K562 (cell line): ENCODE data around the gene ELMO1. TPM values are rescaled to one million over a fixed set of nuclear protein-coding genes. Genes with fewer than 3 reads are reported as not detected.

Source experiments
- ATAC-seq: fragments of 200-7000 bp; cut with Tn5 transposase; 3 replicates; pipeline ENCODE4 v1.9.1; 2020; ENCODE audit warnings: moderate library complexity
- BruUV-seq: library from RNA; stranded (reverse); fragments of 400-500 nt; replicated peaks from 2 replicates; lab custom pipeline; 2021; lab: Mats Ljungman, UMichigan
- CTCF ChIA-PET: fragments of 300-600 bp; formaldehyde crosslinking; extraction: SDS; loops from one replicate; lab custom pipeline; 2021; ENCODE audit warnings: low intra/inter-chr PET ratio; lab: Yijun Ruan, JAX
- POLR2A ChIA-PET: fragments of 300-600, 350-650 bp; sonication (Branson Sonifier 250); formaldehyde crosslinking; extraction: SDS; loops from one replicate; lab custom pipeline; 2021; ENCODE audit warnings: antibody characterized with exemption, inconsistent platforms; lab: Yijun Ruan, JAX
- DNase-seq, 4 experiments: peaks; one replicate each; pipeline versions ENCODE4 v3.0.0 to v3.0.0-alpha.2; 2011 to 2018; ENCODE audit warnings: low spot score in 3 of 4, mixed read lengths in 3 of 4; ENCODE audit errors: extremely low read depth in 1 of 4
- FAIRE-seq: peaks from 2 replicates; lab custom pipeline; 2011; peaks lifted over from hg19 to GRCh38; lab: Jason Lieb, UNC
- H2AFZ ChIP-seq: 2 replicates; pipeline ENCODE4 v1.6.0; 2011; ENCODE audit warnings: low read depth, low read length, control low read depth, inconsistent platforms
- H3K27ac ChIP-seq: fragments of 200-600 bp; 3 replicates; pipeline ENCODE4 v1.8.0; 2011; ENCODE audit warnings: low read depth, mild to moderate bottlenecking, control low read depth, inconsistent platforms, low read length, moderate library complexity, mixed read lengths; ENCODE audit errors: extremely low read depth
- H3K27me3 ChIP-seq, 2 experiments: fragments of 300-600 bp in 1 of 2; 2 replicates in 1 of 2; 3 replicates in 1 of 2; pipeline versions ENCODE4 v1.6.0 to v1.8.0; 2011; ENCODE audit warnings: inconsistent platforms in 2 of 2, low read length in 2 of 2, mild to moderate bottlenecking in 1 of 2, mixed read lengths in 1 of 2, moderate library complexity in 1 of 2; ENCODE audit not compliant: control insufficient read depth in 2 of 2, insufficient read depth in 2 of 2
- H3K36me3 ChIP-seq: fragments of 300-600 bp; 3 replicates; pipeline ENCODE4 v1.8.0; 2011; ENCODE audit warnings: mild to moderate bottlenecking, low read length, inconsistent platforms; ENCODE audit not compliant: control insufficient read depth, insufficient read depth
- H3K4me1 ChIP-seq, 2 experiments: fragments of 200-600 bp in 1 of 2; replicated peaks in 1 of 2; 2 replicates in 1 of 2; 3 replicates in 1 of 2; pipeline versions ENCODE4 v1.5.1 to v1.8.0; 2011; ENCODE audit warnings: inconsistent platforms in 2 of 2, low read length in 2 of 2, mild to moderate bottlenecking in 1 of 2, mixed read lengths in 1 of 2, moderate library complexity in 1 of 2; ENCODE audit not compliant: control insufficient read depth in 2 of 2, insufficient read depth in 2 of 2
- H3K4me2 ChIP-seq: 2 replicates; pipeline ENCODE4 v1.6.1; 2011; ENCODE audit warnings: low read length, control low read depth, inconsistent platforms, mixed read lengths; ENCODE audit not compliant: insufficient read depth
- H3K4me3 ChIP-seq: fragments of 200-600 bp; sonication (generic), shearing (Covaris generic); 2 replicates; pipeline ENCODE4 v1.5.1; 2016; ENCODE audit warnings: control low read depth, inconsistent platforms
- H3K79me2 ChIP-seq: fragments of 200-600 bp; 3 replicates; pipeline ENCODE4 v1.8.0; 2011; ENCODE audit warnings: low read length, inconsistent platforms; ENCODE audit not compliant: control insufficient read depth, insufficient read depth
- H3K9ac ChIP-seq, 2 experiments: 2 replicates each; pipeline versions ENCODE4 v1.6.0 to v1.6.1; 2011; ENCODE audit warnings: low read depth in 2 of 2, low read length in 2 of 2, control low read depth in 1 of 2, inconsistent platforms in 1 of 2, mild to moderate bottlenecking in 1 of 2, mixed read lengths in 1 of 2; ENCODE audit not compliant: insufficient read depth in 1 of 2
- H3K9me1 ChIP-seq: one replicate; pipeline ENCODE4 v1.6.0; 2011; ENCODE audit warnings: inconsistent platforms, mild to moderate bottlenecking, low read length, moderate library complexity; ENCODE audit not compliant: control insufficient read depth, insufficient read depth
- H3K9me3 ChIP-seq: replicated peaks from 2 replicates; pipeline ENCODE4 v1.5.1; 2011; ENCODE audit warnings: low read depth, low read length, inconsistent platforms; ENCODE audit not compliant: control insufficient read depth, insufficient read depth
- H4K20me1 ChIP-seq: replicated peaks from 2 replicates; pipeline ENCODE4 v1.6.1; 2011; ENCODE audit warnings: low read length, inconsistent platforms, mixed read lengths; ENCODE audit not compliant: control insufficient read depth, insufficient read depth
- CEBPG ChIP-seq, 3 experiments: fragments of 200-800 bp in 1 of 3; sonication (Bioruptor generic) in 1 of 3; sonication (generic) in 1 of 3; formaldehyde crosslinking in 1 of 3; IDR thresholded peaks in 2 of 3; conservative IDR thresholded peaks in 1 of 3; 2 replicates each; pipeline versions ENCODE4 v1.6.1 to v1.8.0; 2016 to 2022; ENCODE audit warnings: missing compliant biosample characterization in 2 of 3, missing genetic modification characterization in 2 of 3, mild to moderate bottlenecking in 1 of 3, missing genetic modification reagents in 1 of 3
- CTCF ChIP-seq, 3 experiments: IDR thresholded peaks in 2 of 3; conservative IDR thresholded peaks in 1 of 3; 2 replicates each; pipeline ENCODE4 v1.5.1; 2011 to 2012; ENCODE audit warnings: low read length in 3 of 3, mild to moderate bottlenecking in 3 of 3, control low read depth in 2 of 3, improper control_type of control experiment in 1 of 3, inconsistent platforms in 1 of 3, low read depth in 1 of 3, mixed read lengths in 1 of 3, moderate library complexity in 1 of 3; ENCODE audit not compliant: insufficient read depth in 2 of 3
- CUX1 ChIP-seq: fragments of 200-800 bp; sonication (Bioruptor generic); IDR thresholded peaks from 2 replicates; pipeline ENCODE4 v1.6.1; 2016; ENCODE audit warnings: missing genetic modification characterization, missing compliant biosample characterization
- HDGF ChIP-seq: fragments of 450-650 bp; IDR thresholded peaks from 2 replicates; pipeline ENCODE4 v1.6.1; 2016
- TEAD4 ChIP-seq, 2 experiments: sonication (generic) in 1 of 2; formaldehyde crosslinking in 1 of 2; IDR thresholded peaks; 2 replicates each; pipeline versions ENCODE4 v1.6.1 to v1.8.0; 2012 to 2022; ENCODE audit warnings: borderline replicate concordance in 1 of 2, inconsistent platforms in 1 of 2, low read length in 1 of 2, mild to moderate bottlenecking in 1 of 2, missing genetic modification reagents in 1 of 2
- TRIM25 ChIP-seq: fragments of 450-650 bp; IDR thresholded peaks from 2 replicates; pipeline ENCODE4 v1.7.0; 2016; ENCODE audit warnings: borderline replicate concordance
- YBX1 ChIP-seq: fragments of 450-650 bp; IDR thresholded peaks from 2 replicates; pipeline ENCODE4 v1.7.1; 2016; ENCODE audit warnings: mild to moderate bottlenecking
- ZNF217 ChIP-seq: sonication (generic); formaldehyde crosslinking; IDR thresholded peaks from 2 replicates; pipeline ENCODE4 v1.8.0; 2022; ENCODE audit warnings: mild to moderate bottlenecking, missing genetic modification reagents
- ZNF277 ChIP-seq: fragments of 250-450 bp; sonication (Bioruptor Pico); IDR thresholded peaks from 2 replicates; pipeline ENCODE4 v1.8.0; 2022; ENCODE audit warnings: inconsistent platforms, mild to moderate bottlenecking, moderate library complexity, borderline replicate concordance
- WGBS: fragments of 100-300 bp; shearing (Covaris generic); methylation state at CpG from one replicate; pipeline ENCODE4 v1.1.6; 2016; ENCODE audit warnings: low coverage, mixed read lengths; ENCODE audit not compliant: insufficient coverage; ENCODE audit errors: missing lambda C conversion rate; 5-methylcytosine and 5-hydroxymethylcytosine counted together
- in situ Hi-C: fragments of 300-500 bp; cut with MboI; formaldehyde crosslinking; loops from 4 replicates; pipeline ENCODE4 v1.15.0; 2018; ENCODE audit warnings: inconsistent platforms, mixed read lengths
- intact Hi-C: fragments of 100-400 bp; cut with micrococcal nuclease; formaldehyde crosslinking; loops from 2 replicates; pipeline ENCODE4 v1.14.2; 2022
- polyA plus RNA-seq, 8 experiments: library from polyadenylated mRNA; depleted of rRNA in 4 of 8; stranded (reverse) in 5 of 8; unstranded in 3 of 8; fragments of >200 nt; fragmentation: Nextera tagmentation in 2 of 8; fragmentation: Illumina TruSeq in 1 of 8; extraction: Ambion mirVana in 2 of 8; extraction: Trizol in 1 of 8; gene quantifications; 2 replicates each; pipeline versions ENCODE4 v1.2.1 to v1.2.3, GENCODE V29; 2011 to 2014; ENCODE audit warnings: inconsistent platforms in 1 of 8, missing spikeins in 1 of 8
- total RNA-seq, 7 experiments: library from RNA; depleted of rRNA in 6 of 7; stranded (reverse); fragments of >200 nt in 6 of 7; fragmentation: Illumina TruSeq in 2 of 7; extraction: Trizol in 2 of 7; gene quantifications; 2 replicates each; pipeline versions ENCODE4 v1.2.1 to v1.2.3, GENCODE V29; 2011 to 2021; ENCODE audit warnings: low replicate concordance in 1 of 7

The ELMO1 gene
- total and polyA plus RNA-seq, 9 of the 15 experiments (the other 6 are each of a cell fraction or from before 2014, with no cell fraction given), result 0.36 to 7.2 (median 3.6) TPM

- Histone ChIP-seq H3K79me2 (no peaks in the 10 kb centered on the region), H3K9ac (no peak overlapping the region), H3K27ac (no peak overlapping the region), H3K27me3 (no peaks in the 10 kb centered on the region), H3K4me1 (peaks cover 0 to 5% of the 10 kb centered on the region in 2 experiments; a peak in 1 of 5 replicates), H3K4me2 (no peak overlapping the region), H3K4me3 (no peak overlapping the region), H3K9me3 (no peaks in the 10 kb centered on the region), H2AFZ (no peak overlapping the region), H4K20me1 (no peaks in the 10 kb centered on the region), H3K36me3 (no peaks in the 10 kb centered on the region), H3K9me1 (no peaks in the 10 kb centered on the region)
- BruUV-seq, result no TSS peak
- intact Hi-C loops (loop anchor here (1.0 kb wide), 1 partner anchor 211 kb away; no protein-coding TSS in a partner anchor), in situ Hi-C loops (no loop called here)
- ChIA-PET POLR2A (interaction anchor here (1.2 kb wide), 1 partner anchor 11 kb away, joined by 4 read pairs; no protein-coding TSS in a partner anchor), CTCF (interaction anchor here (0.7 kb wide), 1 partner anchor 303 kb away, joined by 3 read pairs; no protein-coding TSS in a partner anchor)
- 0 out of 3 replicates have a peak, but pooled peaks have one; percentile 38 for ATAC-seq
- peak; percentile 11 to 28 (median 26) for DNase-seq
- peak; percentile 40 for FAIRE-seq
- WGBS, result 4% methylated on average over 4 of the region's 4 CpGs
- no peak for TF ChIP-seq TEAD4 (IDR thresholded peaks at IDR 0.05; ENCODE audit: low read length)
- TF ChIP-seq TEAD4 (CRISPR knock-in tag; IDR thresholded peaks at IDR 0.05; ENCODE audit: borderline replicate concordance), result no peak
- no peak for TF ChIP-seq YBX1
- no peak for TF ChIP-seq CUX1
- no peak for TF ChIP-seq TRIM25
- TF ChIP-seq CTCF (IDR thresholded peaks at IDR 0.05 in 2 of 3, conservative IDR thresholded peaks at IDR 0.05 in 1 of 3; ENCODE audit: insufficient read depth in 2 of 3, low read depth in 1 of 3, low read length in 3 of 3), result peak; percentile 12 to 75 (median 37); a peak in 4 of 6 replicates
- TF ChIP-seq ZNF277, result no peak
- TF ChIP-seq CEBPG (CRISPR knock-in tag; IDR thresholded peaks at IDR 0.05), result no peak
- peak in 1 of 2 experiments; percentile 30; a peak in 1 of 4 replicates for TF ChIP-seq CEBPG (tag; conservative IDR thresholded peaks at IDR 0.05 in 1 of 2, IDR thresholded peaks at IDR 0.05 in 1 of 2)
- TF ChIP-seq ZNF217 (CRISPR knock-in tag), result no peak
- no peak for TF ChIP-seq HDGF
Measured at GRCh38 chr7:37495574-37496184, 47.0 kb upstream of the ELMO1 start.
